ENCODE measurements around the gene NTM. TPM values are rescaled to one million over a fixed set of nuclear protein-coding genes. Genes with fewer than 3 reads are reported as not detected.

The NTM gene
- total RNA-seq, 2 experiments from 2014 or later, result not detected

DNA sequence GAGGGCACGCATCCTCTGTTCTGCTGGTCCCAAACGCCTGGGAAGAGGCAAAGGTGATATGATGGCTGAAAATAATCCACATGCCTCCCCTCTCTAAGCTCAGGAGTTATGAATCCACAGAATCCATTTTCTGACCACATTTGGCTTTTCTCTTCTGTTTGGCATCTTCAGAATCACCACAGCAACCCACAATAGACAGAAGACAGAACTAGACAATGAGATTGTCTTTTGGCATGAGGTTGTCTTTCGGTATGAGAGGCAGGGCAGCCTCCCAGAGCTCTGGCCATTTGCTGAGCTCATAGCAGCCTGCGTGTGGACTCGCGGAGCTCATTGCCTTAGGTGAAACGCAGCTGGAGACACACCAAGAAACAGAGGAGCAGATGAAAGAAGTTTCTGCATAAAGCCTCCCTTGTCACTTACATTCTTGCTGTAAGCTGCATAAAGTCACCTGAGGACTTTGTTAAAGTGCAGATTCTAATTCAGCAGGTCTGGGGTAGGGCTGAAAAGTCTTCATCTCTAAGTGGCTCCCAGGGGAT, 868.0 kb downstream of the NTM start:
- no peak for ATAC-seq
- H3K27ac Mint-ChIP-seq, result no peak overlapping the region

DNA sequence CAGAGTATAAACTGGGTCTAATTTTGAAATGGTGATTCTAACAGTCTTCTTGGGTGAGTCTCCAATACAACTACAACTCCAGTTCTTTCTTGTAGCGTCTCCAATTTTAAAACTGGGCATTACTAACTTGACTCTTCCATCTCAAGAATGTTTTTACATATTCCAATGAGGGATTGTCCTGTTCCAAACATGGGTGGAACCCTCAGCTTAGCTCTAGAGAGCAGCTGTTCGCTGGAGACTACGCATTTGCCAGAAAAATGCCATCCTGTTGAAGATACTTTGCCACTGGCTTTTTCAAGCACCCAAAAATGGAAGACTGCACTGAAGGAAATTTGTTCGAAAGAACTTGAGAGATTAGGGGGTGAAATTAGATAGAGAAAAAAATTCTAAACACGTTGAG, 870.0 kb downstream of the NTM start:
- no peaks in the 10 kb centered on the region for H3K27me3 Mint-ChIP-seq
- no peak overlapping the region for H3K4me3 Mint-ChIP-seq
- H3K4me1 Mint-ChIP-seq (ENCODE audit: low read depth), result no peaks in the 10 kb centered on the region
- ChIA-PET POLR2A (no interaction called here), CTCF (no interaction called here)
- no peak for ATAC-seq
- DNase-seq, result no peak
- TF ChIP-seq, protein P1, sequence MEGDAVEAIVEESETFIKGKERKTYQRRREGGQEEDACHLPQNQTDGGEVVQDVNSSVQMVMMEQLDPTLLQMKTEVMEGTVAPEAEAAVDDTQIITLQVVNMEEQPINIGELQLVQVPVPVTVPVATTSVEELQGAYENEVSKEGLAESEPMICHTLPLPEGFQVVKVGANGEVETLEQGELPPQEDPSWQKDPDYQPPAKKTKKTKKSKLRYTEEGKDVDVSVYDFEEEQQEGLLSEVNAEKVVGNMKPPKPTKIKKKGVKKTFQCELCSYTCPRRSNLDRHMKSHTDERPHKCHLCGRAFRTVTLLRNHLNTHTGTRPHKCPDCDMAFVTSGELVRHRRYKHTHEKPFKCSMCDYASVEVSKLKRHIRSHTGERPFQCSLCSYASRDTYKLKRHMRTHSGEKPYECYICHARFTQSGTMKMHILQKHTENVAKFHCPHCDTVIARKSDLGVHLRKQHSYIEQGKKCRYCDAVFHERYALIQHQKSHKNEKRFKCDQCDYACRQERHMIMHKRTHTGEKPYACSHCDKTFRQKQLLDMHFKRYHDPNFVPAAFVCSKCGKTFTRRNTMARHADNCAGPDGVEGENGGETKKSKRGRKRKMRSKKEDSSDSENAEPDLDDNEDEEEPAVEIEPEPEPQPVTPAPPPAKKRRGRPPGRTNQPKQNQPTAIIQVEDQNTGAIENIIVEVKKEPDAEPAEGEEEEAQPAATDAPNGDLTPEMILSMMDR (IDR thresholded peaks at IDR 0.05), result no peak
- no peak overlapping the region for H3K27ac Mint-ChIP-seq
- peaks cover 3% of the 10 kb centered on the region for H3K9me3 Mint-ChIP-seq
- no peaks in the 10 kb centered on the region for H3K36me3 Mint-ChIP-seq (ENCODE audit: low read depth)
- intact Hi-C loops (cut with micrococcal nuclease), result no loop called here

More for the DNA sequence above, 868.0 kb downstream of the NTM start:
- Mint-ChIP-seq H3K9me3 (peaks cover 3% of the 10 kb centered on the region), H3K4me3 (no peak overlapping the region), H3K4me1 (ENCODE audit: low read depth) (no peaks in the 10 kb centered on the region), H3K27me3 (no peaks in the 10 kb centered on the region), H3K36me3 (ENCODE audit: low read depth) (no peaks in the 10 kb centered on the region)
- TF ChIP-seq, protein P1 (IDR thresholded peaks at IDR 0.05), result no peak
- intact Hi-C loops (cut with micrococcal nuclease), result no loop called here
- no peak for DNase-seq
- ChIA-PET CTCF (no interaction called here), POLR2A (no interaction called here)

DNA sequence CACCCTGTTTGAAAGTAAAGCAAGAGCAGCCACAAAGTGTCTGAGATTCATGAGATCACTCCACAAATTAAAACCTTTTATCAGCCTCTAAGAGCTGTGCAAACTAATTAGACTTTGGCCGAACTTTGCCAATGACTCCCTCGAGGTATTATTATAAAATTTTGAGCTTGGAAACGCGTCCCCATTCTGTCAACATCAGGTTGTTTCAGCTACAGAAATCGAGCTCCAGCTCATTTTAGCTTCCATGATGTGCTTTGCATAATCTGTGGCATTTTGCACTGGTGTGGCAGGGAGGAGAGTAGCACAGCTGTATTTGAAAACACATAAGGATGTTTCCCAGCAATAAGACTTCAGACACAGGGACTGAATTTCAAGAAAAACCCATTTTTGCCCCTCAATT, 872.2 kb downstream of the NTM start:
- no peaks in the 10 kb centered on the region for H3K4me1 Mint-ChIP-seq (ENCODE audit: low read depth)
- TF ChIP-seq, protein P1 (IDR thresholded peaks at IDR 0.05), result no peak
- H3K36me3 Mint-ChIP-seq (ENCODE audit: low read depth), result no peaks in the 10 kb centered on the region
- intact Hi-C loops (cut with micrococcal nuclease), result no loop called here
- no peaks in the 10 kb centered on the region for H3K27me3 Mint-ChIP-seq
- ChIA-PET POLR2A (no interaction called here), CTCF (no interaction called here)
- H3K27ac Mint-ChIP-seq, result no peak overlapping the region
- ATAC-seq (no peak), DNase-seq (no peak)
- no peaks in the 10 kb centered on the region for H3K9me3 Mint-ChIP-seq
- H3K4me3 Mint-ChIP-seq, result no peak overlapping the region

DNA sequence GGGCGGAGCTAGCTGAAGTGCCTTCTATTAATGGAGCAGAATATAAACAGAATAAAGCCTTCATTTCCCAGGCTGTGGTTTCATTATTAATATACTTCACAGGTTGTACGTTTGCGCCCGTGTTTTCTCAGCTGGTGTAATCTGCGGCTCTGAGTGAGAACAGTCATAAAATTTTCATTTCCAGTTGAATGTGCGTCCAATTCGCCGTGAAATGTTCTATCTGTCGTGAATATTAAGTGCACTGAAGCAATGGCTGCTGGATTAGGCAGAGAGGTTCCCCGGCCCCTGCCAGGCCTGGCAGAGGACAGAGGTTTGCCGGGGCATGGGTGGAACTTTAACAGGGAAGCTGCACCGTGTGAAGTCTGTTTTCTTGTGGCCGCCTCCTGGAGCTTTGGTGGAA, 874.4 kb downstream of the NTM start:
- intact Hi-C loops (cut with micrococcal nuclease), result no loop called here
- no peak for DNase-seq
- Mint-ChIP-seq H3K36me3 (ENCODE audit: low read depth) (no peaks in the 10 kb centered on the region), H3K4me1 (ENCODE audit: low read depth) (no peaks in the 10 kb centered on the region), H3K4me3 (no peak overlapping the region), H3K9me3 (no peaks in the 10 kb centered on the region), H3K27me3 (peaks cover under 1% of the 10 kb centered on the region), H3K27ac (no peak overlapping the region)
- POLR2A ChIA-PET, result no interaction called here
- CTCF ChIA-PET, result no interaction called here
- no peak for ATAC-seq
- TF ChIP-seq, protein P1 (IDR thresholded peaks at IDR 0.05), result no peak

DNA sequence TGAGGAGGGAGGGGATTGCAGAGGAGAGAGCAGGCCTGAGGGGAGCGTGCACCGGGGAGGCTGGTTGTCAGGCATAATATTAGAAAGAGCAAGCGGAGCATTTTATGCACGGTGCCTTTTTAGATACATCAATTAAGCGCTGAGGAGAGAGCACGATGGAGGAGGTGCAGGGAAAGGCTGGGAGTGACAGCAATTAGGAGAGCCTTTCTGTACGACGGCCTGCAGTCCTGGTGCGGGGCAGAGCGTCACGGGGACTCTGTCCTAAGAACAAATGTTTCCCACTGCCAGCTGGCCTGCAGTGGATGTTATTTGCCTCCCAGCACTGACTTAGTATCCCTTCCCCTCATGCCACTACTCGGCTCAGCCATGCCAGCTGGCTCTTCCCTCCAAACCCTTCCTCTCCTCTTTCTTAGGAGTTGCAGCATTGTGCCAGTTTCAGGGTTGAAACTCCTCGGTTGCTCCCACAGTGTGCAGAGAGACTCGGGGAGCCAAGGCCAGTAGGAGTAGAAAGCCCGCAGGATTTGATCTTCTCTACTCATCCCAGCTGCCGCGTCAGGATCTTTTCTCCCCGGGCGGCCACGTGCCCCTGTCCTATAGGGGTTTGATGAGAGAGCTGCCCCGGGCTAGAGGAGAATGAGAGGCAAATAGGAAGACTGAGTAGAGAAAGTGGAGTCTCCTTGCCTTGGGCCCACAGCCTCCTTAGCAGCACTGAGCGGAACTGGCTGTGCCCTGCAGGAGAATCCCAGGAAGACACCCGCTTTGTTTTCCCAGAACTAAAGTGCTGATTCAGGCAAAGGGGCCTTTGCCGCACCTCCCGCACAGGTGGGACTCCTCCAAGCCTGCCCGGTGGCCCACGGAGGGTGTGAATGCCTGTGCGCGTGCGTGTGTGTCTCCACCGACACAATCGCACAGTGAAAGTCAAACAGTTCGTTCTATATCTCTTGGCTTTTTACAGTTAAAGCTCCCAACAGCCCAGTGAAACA, 875.3 kb downstream of the NTM start:
- peaks cover 1% of the 10 kb centered on the region for H3K27me3 Mint-ChIP-seq
- ChIA-PET POLR2A (no interaction called here), CTCF (no interaction called here)
- H3K36me3 Mint-ChIP-seq (ENCODE audit: low read depth), result no peaks in the 10 kb centered on the region
- ATAC-seq (no peak), DNase-seq (no peak)
- TF ChIP-seq, protein P1 (IDR thresholded peaks at IDR 0.05), result no peak
- no peak overlapping the region for H3K27ac Mint-ChIP-seq
- no peak overlapping the region for H3K4me3 Mint-ChIP-seq
- no peaks in the 10 kb centered on the region for H3K9me3 Mint-ChIP-seq
- intact Hi-C loops (cut with micrococcal nuclease), result no loop called here
- H3K4me1 Mint-ChIP-seq (ENCODE audit: low read depth), result no peaks in the 10 kb centered on the region
